HepG2 (cell line): ENCODE results near the gene NHSL1. TPM values are rescaled to one million over a fixed set of nuclear protein-coding genes. Genes with fewer than 3 reads are reported as not detected.

Source experiments
- ATAC-seq: fragments of 200-7000 bp; cut with Tn5 transposase; 3 replicates; pipeline ENCODE4 v1.9.1; 2020; ENCODE audit warnings: mild to moderate bottlenecking, moderate library complexity
- BruUV-seq: library from RNA; stranded (reverse); fragments of 400-500 nt; replicated peaks from 2 replicates; lab custom pipeline; 2021; lab: Mats Ljungman, UMichigan
- CTCF ChIA-PET: fragments of 300-600 bp; formaldehyde crosslinking; extraction: SDS; loops from one replicate; lab custom pipeline; 2021; ENCODE audit warnings: low total read pairs, inconsistent platforms, low intra/inter-chr PET ratio; lab: Yijun Ruan, JAX
- POLR2A ChIA-PET: fragments of 350-600 bp; sonication (Branson Sonifier 250); formaldehyde crosslinking; loops from one replicate; lab custom pipeline; 2020; ENCODE audit warnings: antibody characterized with exemption, inconsistent platforms; lab: Yijun Ruan, JAX
- DNase-seq: peaks from one replicate; pipeline ENCODE4 v3.0.0-alpha.2; 2015; ENCODE audit warnings: low spot score
- FAIRE-seq: peaks from 3 replicates; lab custom pipeline; 2011; peaks lifted over from hg19 to GRCh38; lab: Jason Lieb, UNC
- H2AFZ ChIP-seq: one replicate; pipeline ENCODE4 v1.6.1; 2011; ENCODE audit warnings: low read length, inconsistent platforms
- H3K27ac ChIP-seq: fragments of 300-600 bp; 3 replicates; pipeline ENCODE4 v1.8.0; 2011; ENCODE audit warnings: mixed run types, mild to moderate bottlenecking, mixed read lengths, low read length, inconsistent platforms; ENCODE audit not compliant: insufficient read depth; ENCODE audit errors: extremely low read length
- H3K27me3 ChIP-seq, 2 experiments: fragments of 200-600 bp in 1 of 2; 2 replicates in 1 of 2; 3 replicates in 1 of 2; pipeline versions ENCODE4 v1.6.0 to v1.8.0; 2011; ENCODE audit warnings: low read length in 2 of 2, mild to moderate bottlenecking in 2 of 2, moderate library complexity in 2 of 2, inconsistent platforms in 1 of 2; ENCODE audit not compliant: insufficient read depth in 2 of 2, control insufficient read depth in 1 of 2
- H3K36me3 ChIP-seq, 2 experiments: fragments of 200-600 bp in 1 of 2; replicated peaks in 1 of 2; 2 replicates in 1 of 2; 3 replicates in 1 of 2; pipeline versions ENCODE4 v1.5.1 to v1.8.0; 2011; ENCODE audit warnings: low read length in 2 of 2, inconsistent platforms in 1 of 2; ENCODE audit not compliant: insufficient read depth in 2 of 2, control insufficient read depth in 1 of 2
- H3K4me1 ChIP-seq: 2 replicates; pipeline ENCODE4 v1.5.1; 2012; ENCODE audit warnings: low read length, inconsistent platforms; ENCODE audit not compliant: insufficient read depth
- H3K4me2 ChIP-seq: 2 replicates; pipeline ENCODE4 v1.6.0; 2011; ENCODE audit warnings: low read depth, low read length, inconsistent platforms
- H3K4me3 ChIP-seq, 3 experiments: fragments of 200-600 bp in 1 of 3; sonication (generic), shearing (Covaris generic) in 1 of 3; replicated peaks in 1 of 3; 2 replicates each; pipeline ENCODE4 v1.5.1; 2011 to 2016; ENCODE audit warnings: low read length in 3 of 3, inconsistent platforms in 2 of 3, low read depth in 2 of 3, mild to moderate bottlenecking in 2 of 3, control low read depth in 1 of 3, mixed read lengths in 1 of 3; ENCODE audit not compliant: insufficient read depth in 1 of 3
- H3K79me2 ChIP-seq: one replicate; pipeline ENCODE4 v1.6.1; 2011; ENCODE audit warnings: low read length, inconsistent platforms; ENCODE audit not compliant: insufficient read depth
- H3K9ac ChIP-seq: 2 replicates; pipeline ENCODE4 v1.6.0; 2011; ENCODE audit warnings: mild to moderate bottlenecking, low read depth, low read length, inconsistent platforms; ENCODE audit not compliant: insufficient read depth
- H3K9me3 ChIP-seq: 2 replicates; pipeline ENCODE4 v1.5.1; 2012; ENCODE audit warnings: mild to moderate bottlenecking, low read length
- H4K20me1 ChIP-seq: 2 replicates; pipeline ENCODE4 v1.6.0; 2011; ENCODE audit warnings: inconsistent platforms, mild to moderate bottlenecking, low read length, moderate library complexity; ENCODE audit not compliant: insufficient read depth
- FOXK2 ChIP-seq: fragments of 450-650 bp; IDR thresholded peaks from 2 replicates; pipeline ENCODE4 v1.6.1; 2016
- HNF4A ChIP-seq: sonication (generic); formaldehyde crosslinking; IDR thresholded peaks from 2 replicates; pipeline ENCODE4 v1.4.0; 2020; ENCODE audit warnings: missing genetic modification reagents
- IKZF4 ChIP-seq: sonication (generic); formaldehyde crosslinking; IDR thresholded peaks from 2 replicates; pipeline ENCODE4 v1.5.1; 2020; ENCODE audit warnings: borderline replicate concordance, mild to moderate bottlenecking, low read depth, missing genetic modification reagents; ENCODE audit errors: not compliant biosample characterization
- MAFF ChIP-seq: IDR thresholded peaks from 2 replicates; pipeline ENCODE4 v1.6.1; 2011; ENCODE audit warnings: low read depth, low read length, improper control_type of control experiment
- MTA1 ChIP-seq: sonication (generic); formaldehyde crosslinking; IDR thresholded peaks from 2 replicates; pipeline ENCODE4 v1.4.0; 2020; ENCODE audit warnings: missing genetic modification reagents, mild to moderate bottlenecking, borderline replicate concordance
- MTF2 ChIP-seq: sonication (generic); formaldehyde crosslinking; IDR thresholded peaks from 2 replicates; pipeline ENCODE4 v1.5.0; 2020; ENCODE audit warnings: missing genetic modification reagents, borderline replicate concordance
- RARG ChIP-seq: sonication (generic); formaldehyde crosslinking; IDR thresholded peaks from 2 replicates; pipeline ENCODE4 v1.4.0; 2020; ENCODE audit warnings: low read depth, mild to moderate bottlenecking, missing genetic modification reagents
- REXO4 ChIP-seq: sonication (generic); formaldehyde crosslinking; IDR thresholded peaks from 2 replicates; pipeline ENCODE4 v1.8.0; 2022; ENCODE audit warnings: missing genetic modification reagents, mild to moderate bottlenecking, borderline replicate concordance
- TAF1 ChIP-seq: sonication (generic); formaldehyde crosslinking; IDR thresholded peaks from 2 replicates; pipeline ENCODE4 v1.4.0; 2020; ENCODE audit warnings: missing genetic modification reagents
- XRCC5 ChIP-seq: fragments of 200-400 bp; formaldehyde crosslinking; optimal IDR thresholded peaks from 2 replicates; pipeline ENCODE3; 2017; ENCODE audit warnings: mild to moderate bottlenecking, low read length
- ZBTB38 ChIP-seq: sonication (generic); formaldehyde crosslinking; IDR thresholded peaks from 2 replicates; pipeline ENCODE4 v1.5.1; 2020; ENCODE audit warnings: mild to moderate bottlenecking, missing genetic modification reagents
- ZKSCAN1 ChIP-seq: fragments of 150-350 bp; IDR thresholded peaks from 2 replicates; pipeline ENCODE4 v1.6.1; 2014; ENCODE audit warnings: low read length
- ZKSCAN5 ChIP-seq: sonication (generic); formaldehyde crosslinking; IDR thresholded peaks from 2 replicates; pipeline ENCODE4 v1.5.1; 2020; ENCODE audit warnings: mild to moderate bottlenecking, missing genetic modification reagents
- ZNF20 ChIP-seq: sonication (generic); formaldehyde crosslinking; IDR thresholded peaks from 2 replicates; pipeline ENCODE4 v1.4.0; 2020; ENCODE audit warnings: mild to moderate bottlenecking, moderate library complexity, missing genetic modification reagents
- ZNF235 ChIP-seq: sonication (generic); formaldehyde crosslinking; IDR thresholded peaks from 2 replicates; pipeline ENCODE4 v1.8.1; 2023; ENCODE audit warnings: mild to moderate bottlenecking, missing genetic modification reagents, borderline replicate concordance
- ZNF383 ChIP-seq: sonication (generic); formaldehyde crosslinking; IDR thresholded peaks from 2 replicates; pipeline ENCODE4 v1.4.0; 2020; ENCODE audit warnings: missing genetic modification reagents, mild to moderate bottlenecking, borderline replicate concordance
- ZNF878 ChIP-seq: sonication (generic); formaldehyde crosslinking; IDR thresholded peaks from 2 replicates; pipeline ENCODE4 v1.8.1; 2023; ENCODE audit warnings: mild to moderate bottlenecking, missing genetic modification reagents, moderate library complexity
- ZSCAN25 ChIP-seq: sonication (generic); formaldehyde crosslinking; IDR thresholded peaks from 2 replicates; pipeline ENCODE4 v1.8.0; 2022; ENCODE audit warnings: mild to moderate bottlenecking, missing genetic modification reagents
- ZSCAN31 ChIP-seq: sonication (generic); formaldehyde crosslinking; IDR thresholded peaks from 2 replicates; pipeline ENCODE4 v1.5.0; 2020; ENCODE audit warnings: low read depth, mild to moderate bottlenecking, missing genetic modification reagents
- WGBS: methylation state at CpG from one replicate; pipeline ENCODE4 v1.1.6; 2017; ENCODE audit warnings: low lambda C conversion rate; 5-methylcytosine and 5-hydroxymethylcytosine counted together
- in situ Hi-C: cut with HindIII; loops from 2 replicates; pipeline ENCODE4 v1.10.0; 2017; ENCODE audit warnings: low pct_unique_long_range_greater_than_20kb; ENCODE audit not compliant: extremely low pct_ligation_motif_present
- intact Hi-C: fragments of 100-400 bp; cut with micrococcal nuclease; formaldehyde crosslinking; loops from one replicate; pipeline ENCODE4 v1.10.0; 2022; ENCODE audit not compliant: unreplicated experiment
- polyA plus RNA-seq, 8 experiments: library from polyadenylated mRNA; depleted of rRNA in 3 of 8; stranded (reverse) in 7 of 8; unstranded in 1 of 8; fragments of >200 nt; fragmentation: Illumina TruSeq in 4 of 8; extraction: Trizol in 4 of 8; gene quantifications; 2 replicates each; pipeline versions ENCODE4 v1.2.1 to v1.2.3, GENCODE V29; 2011 to 2016; ENCODE audit warnings: low read depth in 4 of 8, missing spikeins in 1 of 8, mixed read lengths in 1 of 8; ENCODE audit not compliant: insufficient read depth in 1 of 8
- total RNA-seq, 5 experiments: library from RNA; depleted of rRNA; stranded (reverse); fragments of >200 nt; fragmentation: Illumina TruSeq; extraction: Trizol; gene quantifications; 2 replicates each; pipeline ENCODE4 v1.2.3, GENCODE V29; 2016; ENCODE audit warnings: low read depth in 1 of 5
- TF ChIP-seq, protein P1 (sequence below): sonication (generic); formaldehyde crosslinking; IDR thresholded peaks from 2 replicates; pipeline ENCODE4 v1.9.0; 2021; ENCODE audit warnings: missing genetic modification reagents, borderline replicate concordance

NHSL1 gene
- total and polyA plus RNA-seq, 2 of the 13 experiments (the other 11 are each of a cell fraction or from before 2014, with no cell fraction given): 24.9 to 53.6 TPM

DNA sequence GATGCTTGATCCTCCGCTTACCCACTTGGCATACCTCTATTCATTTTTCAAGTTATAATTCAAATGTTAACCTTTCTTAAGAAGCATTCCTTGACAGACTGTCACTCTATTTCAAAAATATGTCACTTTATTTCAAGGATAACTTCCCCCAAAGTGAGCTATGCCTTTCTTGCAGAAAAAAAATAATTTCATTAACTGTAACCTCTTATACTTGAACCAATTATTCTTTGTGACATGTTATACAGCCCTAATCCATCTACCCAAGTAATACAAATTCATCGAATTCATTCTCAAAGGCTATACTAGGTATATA lies 9.3 kb upstream of the NHSL1 start (continued):
- TF ChIP-seq ZNF235 (CRISPR knock-in tag) (no peak), XRCC5 (no peak), RARG (CRISPR knock-in tag) (no peak), IKZF4 (CRISPR knock-in tag) (no peak)
- TF ChIP-seq, protein P1, sequence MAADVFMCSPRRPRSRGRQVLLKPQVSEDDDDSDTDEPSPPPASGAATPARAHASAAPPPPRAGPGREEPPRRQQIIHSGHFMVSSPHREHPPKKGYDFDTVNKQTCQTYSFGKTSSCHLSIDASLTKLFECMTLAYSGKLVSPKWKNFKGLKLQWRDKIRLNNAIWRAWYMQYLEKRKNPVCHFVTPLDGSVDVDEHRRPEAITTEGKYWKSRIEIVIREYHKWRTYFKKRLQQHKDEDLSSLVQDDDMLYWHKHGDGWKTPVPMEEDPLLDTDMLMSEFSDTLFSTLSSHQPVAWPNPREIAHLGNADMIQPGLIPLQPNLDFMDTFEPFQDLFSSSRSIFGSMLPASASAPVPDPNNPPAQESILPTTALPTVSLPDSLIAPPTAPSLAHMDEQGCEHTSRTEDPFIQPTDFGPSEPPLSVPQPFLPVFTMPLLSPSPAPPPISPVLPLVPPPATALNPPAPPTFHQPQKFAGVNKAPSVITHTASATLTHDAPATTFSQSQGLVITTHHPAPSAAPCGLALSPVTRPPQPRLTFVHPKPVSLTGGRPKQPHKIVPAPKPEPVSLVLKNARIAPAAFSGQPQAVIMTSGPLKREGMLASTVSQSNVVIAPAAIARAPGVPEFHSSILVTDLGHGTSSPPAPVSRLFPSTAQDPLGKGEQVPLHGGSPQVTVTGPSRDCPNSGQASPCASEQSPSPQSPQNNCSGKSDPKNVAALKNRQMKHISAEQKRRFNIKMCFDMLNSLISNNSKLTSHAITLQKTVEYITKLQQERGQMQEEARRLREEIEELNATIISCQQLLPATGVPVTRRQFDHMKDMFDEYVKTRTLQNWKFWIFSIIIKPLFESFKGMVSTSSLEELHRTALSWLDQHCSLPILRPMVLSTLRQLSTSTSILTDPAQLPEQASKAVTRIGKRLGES: no peak
- TF ChIP-seq, all 625 proteins: peak for 0

DNA sequence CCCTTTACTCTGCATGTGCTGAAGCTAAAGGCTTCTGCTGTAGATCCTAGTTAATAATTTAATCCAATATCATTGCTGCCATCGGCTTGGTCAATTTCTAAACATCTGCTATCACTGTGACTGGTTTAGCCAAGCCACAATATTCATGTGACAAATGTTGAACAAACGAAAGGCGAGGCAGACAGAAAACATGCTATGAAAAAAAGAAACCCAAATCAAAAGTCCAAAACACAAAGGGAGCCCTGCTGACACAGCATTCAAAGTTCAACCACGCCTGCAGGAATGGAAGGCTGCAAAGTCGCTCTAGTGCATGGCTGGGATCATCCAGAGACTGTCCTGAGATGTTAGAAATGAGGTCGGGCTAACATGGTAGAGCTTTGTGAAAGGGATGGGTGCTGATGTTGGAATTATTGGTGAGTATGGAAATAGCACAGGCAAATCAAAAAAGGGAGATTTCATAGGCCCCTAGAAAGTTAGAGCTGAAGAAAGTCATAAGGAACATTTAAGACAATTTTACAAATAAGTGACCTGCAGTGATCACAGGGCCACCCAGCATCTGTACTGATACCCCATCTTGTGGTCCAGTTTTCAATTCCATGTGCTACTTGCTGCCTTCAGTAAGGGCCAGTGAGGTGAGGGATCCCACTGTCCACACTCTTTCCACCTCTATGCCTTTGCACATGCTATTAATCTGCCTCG lies 8.8 kb upstream of the NHSL1 start:
- ChIA-PET POLR2A (interaction anchor here (1.0 to 1.5 kb wide), 4 partner anchors 8 to 104 kb away, joined by 3 to 4 read pairs (median 3); partner anchors contain the start of gene HEBP2), CTCF (interaction anchor here (1.3 to 3.1 kb wide), 3 partner anchors 9 to 104 kb away, joined by 3 to 17 read pairs (median 4); partner anchors contain the start of gene HEBP2)
- no peaks in the 10 kb centered on the region for H3K9me3 ChIP-seq
- no peaks in the 10 kb centered on the region for H3K27me3 ChIP-seq
- H3K4me2 ChIP-seq: peak overlapping the region; percentile 74
- H3K79me2 ChIP-seq: peaks cover 48% of the 10 kb centered on the region
- no TSS peak for BruUV-seq
- H3K36me3 ChIP-seq: no peaks in the 10 kb centered on the region
- H3K27ac ChIP-seq: peak overlapping the region; percentile 68
- H2AFZ ChIP-seq: peak overlapping the region; percentile 21
- 7% methylated on average over 7 of the region's 7 CpGs for WGBS
- H3K9ac ChIP-seq: peak overlapping the region; percentile 28; the same call in 1 of the 2 replicates
- in situ Hi-C loops: loop anchor here (5.0 kb wide), 2 partner anchors 76 to 391 kb away; no protein-coding TSS in a partner anchor
- intact Hi-C loops: loop anchor here (1.0 to 5.0 kb wide), 5 partner anchors 39 to 391 kb away; no protein-coding TSS in a partner anchor
- ATAC-seq (peak; percentile 78), FAIRE-seq (peak; percentile 92), DNase-seq (peak; percentile 91)
- H3K4me1 ChIP-seq: peaks cover 67% of the 10 kb centered on the region
- H3K4me3 ChIP-seq: peak overlapping the region in 2 of 3 experiments; percentile 31 to 39; a peak in 2 of 6 replicates
- H4K20me1 ChIP-seq: no peaks in the 10 kb centered on the region
- TF ChIP-seq MTF2 (CRISPR knock-in tag) (no peak), ZKSCAN5 (CRISPR knock-in tag) (no peak), MTA1 (CRISPR knock-in tag) (no peak), ZSCAN25 (CRISPR knock-in tag) (no peak), TAF1 (CRISPR knock-in tag) (no peak), FOXK2 (no peak), MAFF (peak; percentile 96), ZSCAN31 (0 out of 2 replicates have a peak, but pooled peaks have one; percentile 34), ZNF20 (no peak), ZNF878 (CRISPR knock-in tag) (no peak), HNF4A (CRISPR knock-in tag) (peak; percentile 97), ZKSCAN1 (no peak), ZBTB38 (peak; percentile 52; the same call in 1 of the 2 replicates), ZNF383 (CRISPR knock-in tag) (no peak), REXO4 (no peak)
